ENCODE measurements around the gene MAPK1IP1L. TPM values are rescaled to one million over a fixed set of nuclear protein-coding genes. Genes with fewer than 3 reads are reported as not detected.

The MAPK1IP1L gene
- total and polyA plus RNA-seq, 2 experiments from 2014 or later, result 79.6 to 97.7 TPM

- TF ChIP-seq, protein P1, sequence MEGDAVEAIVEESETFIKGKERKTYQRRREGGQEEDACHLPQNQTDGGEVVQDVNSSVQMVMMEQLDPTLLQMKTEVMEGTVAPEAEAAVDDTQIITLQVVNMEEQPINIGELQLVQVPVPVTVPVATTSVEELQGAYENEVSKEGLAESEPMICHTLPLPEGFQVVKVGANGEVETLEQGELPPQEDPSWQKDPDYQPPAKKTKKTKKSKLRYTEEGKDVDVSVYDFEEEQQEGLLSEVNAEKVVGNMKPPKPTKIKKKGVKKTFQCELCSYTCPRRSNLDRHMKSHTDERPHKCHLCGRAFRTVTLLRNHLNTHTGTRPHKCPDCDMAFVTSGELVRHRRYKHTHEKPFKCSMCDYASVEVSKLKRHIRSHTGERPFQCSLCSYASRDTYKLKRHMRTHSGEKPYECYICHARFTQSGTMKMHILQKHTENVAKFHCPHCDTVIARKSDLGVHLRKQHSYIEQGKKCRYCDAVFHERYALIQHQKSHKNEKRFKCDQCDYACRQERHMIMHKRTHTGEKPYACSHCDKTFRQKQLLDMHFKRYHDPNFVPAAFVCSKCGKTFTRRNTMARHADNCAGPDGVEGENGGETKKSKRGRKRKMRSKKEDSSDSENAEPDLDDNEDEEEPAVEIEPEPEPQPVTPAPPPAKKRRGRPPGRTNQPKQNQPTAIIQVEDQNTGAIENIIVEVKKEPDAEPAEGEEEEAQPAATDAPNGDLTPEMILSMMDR (IDR thresholded peaks at IDR 0.05; ENCODE audit: low read depth, low read length), result no peak
- Histone ChIP-seq H3K27me3 (no peaks in the 10 kb centered on the region), H3K27ac (peak overlapping the region; percentile 41), H3K9me3 (ENCODE audit: low read depth) (no peaks in the 10 kb centered on the region), H3K4me1 (ENCODE audit: low read depth) (peaks cover 13% of the 10 kb centered on the region), H3K4me3 (no peak overlapping the region), H3K36me3 (peaks cover 5% of the 10 kb centered on the region)
- no peak for DNase-seq (ENCODE audit: low read depth in 1 of 2, low spot score in 1 of 2)
Observed at GRCh38 chr14:55070981-55071411, 19.5 kb downstream of the MAPK1IP1L start.

- H3K27ac ChIP-seq, result peak overlapping the region; percentile 16
- H3K4me1 ChIP-seq (ENCODE audit: low read depth), result peaks cover 13% of the 10 kb centered on the region
- H3K9me3 ChIP-seq (ENCODE audit: low read depth), result no peaks in the 10 kb centered on the region
- no peak overlapping the region for H3K4me3 ChIP-seq
- TF ChIP-seq, protein P1 (IDR thresholded peaks at IDR 0.05; ENCODE audit: low read depth, low read length), result no peak
- no peaks in the 10 kb centered on the region for H3K36me3 ChIP-seq
- no peaks in the 10 kb centered on the region for H3K27me3 ChIP-seq
- peak in 1 of 2 donors; percentile 73 for DNase-seq (ENCODE audit: low read depth in 1 of 2, low spot score in 1 of 2)
Observed at GRCh38 chr14:55071870-55072640, 20.6 kb downstream of the MAPK1IP1L start.

DNA sequence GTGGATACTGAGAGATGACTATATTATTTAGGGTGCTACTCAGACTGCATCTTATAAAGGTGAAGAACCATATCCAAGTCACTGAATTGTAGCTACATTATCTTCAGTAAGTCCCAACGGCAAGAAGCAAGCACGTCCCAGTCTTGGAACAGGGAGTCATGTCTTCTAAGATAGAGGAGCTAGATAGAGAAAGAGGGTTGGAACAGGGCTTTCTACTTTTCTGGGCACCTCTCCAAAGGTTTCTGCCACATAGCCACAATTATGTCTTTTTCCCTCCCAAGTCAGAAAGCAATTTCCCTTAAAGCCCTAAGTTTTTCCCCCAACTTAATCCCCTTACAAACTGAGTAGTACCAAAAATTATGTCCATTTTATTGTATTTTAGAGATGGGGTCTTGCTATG is 22.4 kb downstream of the MAPK1IP1L start:
- TF ChIP-seq, protein P1 (IDR thresholded peaks at IDR 0.05; ENCODE audit: low read depth, low read length), result no peak
- no peak overlapping the region for H3K4me3 ChIP-seq
- DNase-seq (ENCODE audit: low read depth in 1 of 2, low spot score in 1 of 2), result peak in 1 of 2 donors; percentile 86
- peaks cover 13% of the 10 kb centered on the region for H3K4me1 ChIP-seq (ENCODE audit: low read depth)
- no peaks in the 10 kb centered on the region for H3K27me3 ChIP-seq
- no peak overlapping the region for H3K27ac ChIP-seq
- H3K9me3 ChIP-seq (ENCODE audit: low read depth), result no peaks in the 10 kb centered on the region
- H3K36me3 ChIP-seq, result no peaks in the 10 kb centered on the region

DNA sequence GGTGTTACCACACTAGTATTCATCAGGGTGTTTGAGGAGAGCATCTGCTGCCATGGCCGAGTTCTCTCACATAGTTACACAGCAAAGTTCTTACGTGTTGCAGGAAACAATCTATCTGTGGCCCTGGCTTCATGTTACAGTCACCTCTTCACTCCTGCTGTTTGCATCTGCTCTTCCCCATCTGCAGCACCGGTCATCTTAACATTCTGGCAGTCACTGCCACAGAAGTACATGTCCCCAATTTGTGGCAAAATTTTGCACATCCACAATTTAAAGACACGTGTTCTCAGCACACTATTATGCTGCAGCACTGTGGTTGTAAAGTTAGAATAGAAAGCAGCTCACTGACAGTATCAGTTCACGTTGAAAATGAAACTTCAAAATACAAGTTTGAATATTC is 23.2 kb downstream of the MAPK1IP1L start:
- Histone ChIP-seq H3K9me3 (ENCODE audit: low read depth) (no peaks in the 10 kb centered on the region), H3K27me3 (no peaks in the 10 kb centered on the region)

DNA sequence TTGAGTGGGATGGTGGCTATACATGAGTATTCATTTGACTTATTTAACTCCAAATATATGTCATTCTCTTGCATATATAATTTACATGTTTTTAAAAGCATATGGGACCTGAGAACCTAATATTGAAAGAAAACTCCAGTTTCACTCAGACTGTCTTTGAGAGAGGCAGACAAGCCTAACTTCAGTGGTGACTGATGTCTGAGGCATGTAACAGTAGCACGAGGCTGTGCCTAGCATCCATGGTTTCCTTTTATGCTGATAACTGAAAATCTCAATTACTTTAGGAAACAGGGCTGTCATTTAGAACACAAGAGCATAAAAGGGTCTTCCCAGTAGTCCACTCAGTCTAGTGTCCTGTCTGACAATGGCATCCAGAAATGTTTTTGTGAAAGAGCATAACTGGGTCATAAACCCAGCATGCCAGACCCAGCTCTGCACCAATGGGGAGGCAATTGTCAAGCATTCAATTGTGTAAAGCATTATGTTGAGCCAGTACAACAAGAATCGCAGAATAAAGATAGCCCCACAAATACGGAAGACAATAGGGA is 24.3 kb downstream of the MAPK1IP1L start:
- H3K36me3 ChIP-seq, result no peaks in the 10 kb centered on the region
- peaks cover 13% of the 10 kb centered on the region for H3K4me1 ChIP-seq (ENCODE audit: low read depth)
- no peaks in the 10 kb centered on the region for H3K27me3 ChIP-seq
- H3K9me3 ChIP-seq (ENCODE audit: low read depth), result no peaks in the 10 kb centered on the region
- no peak overlapping the region for H3K4me3 ChIP-seq
- H3K27ac ChIP-seq, result no peak overlapping the region
- DNase-seq (ENCODE audit: low read depth in 1 of 2, low spot score in 1 of 2), result no peak
- TF ChIP-seq, protein P1 (IDR thresholded peaks at IDR 0.05; ENCODE audit: low read depth, low read length), result no peak

More for the DNA sequence above, 23.2 kb downstream of the MAPK1IP1L start:
- no peak overlapping the region for H3K4me3 ChIP-seq
- H3K4me1 ChIP-seq (ENCODE audit: low read depth), result peaks cover 13% of the 10 kb centered on the region
- TF ChIP-seq, protein P1 (IDR thresholded peaks at IDR 0.05; ENCODE audit: low read depth, low read length), result no peak
- no peaks in the 10 kb centered on the region for H3K36me3 ChIP-seq
- no peak overlapping the region for H3K27ac ChIP-seq
- peak in 1 of 2 donors; percentile 19 for DNase-seq (ENCODE audit: low read depth in 1 of 2, low spot score in 1 of 2)

Measured in cardiac muscle cell (in vitro differentiated cells and primary cell).